A549 (cell line): ENCODE data around the gene MGAT3. TPM values are rescaled to one million over a fixed set of nuclear protein-coding genes. Genes with fewer than 3 reads are reported as not detected.
A peak's percentile ranks its signal among the peaks of the same experiment; 100 is the strongest.

Experiments used
- ATAC-seq, 2 experiments: fragments of 200-7000 bp in 1 of 2; fragments of >200 bp in 1 of 2; cut with Nextera tagmentation in 1 of 2; cut with Tn5 transposase in 1 of 2; 3 replicates each; pipeline versions ENCODE4 v1.8.0 to v1.9.1; 2018 to 2020; ENCODE audit warnings: mild to moderate bottlenecking in 1 of 2, moderate library complexity in 1 of 2
- CTCF ChIA-PET: fragments of 300-600 bp; sonication (Branson Sonifier 250); formaldehyde crosslinking; extraction: SDS; loops from one replicate; lab custom pipeline; 2021; ENCODE audit warnings: antibody characterized with exemption, inconsistent platforms; lab: Yijun Ruan, JAX
- POLR2A ChIA-PET: fragments of 350-600 bp; formaldehyde crosslinking; extraction: SDS; loops from one replicate; lab custom pipeline; 2021; ENCODE audit warnings: antibody characterized with exemption, inconsistent platforms; lab: Yijun Ruan, JAX
- DNase-seq, 2 experiments: peaks; one replicate each; pipeline versions ENCODE4 v3.0.0 to v3.0.0-alpha.2; 2011 to 2016; ENCODE audit warnings: low read depth in 1 of 2, low spot score in 1 of 2
- FAIRE-seq: peaks from 2 replicates; lab custom pipeline; 2011; peaks lifted over from hg19 to GRCh38; lab: Jason Lieb, UNC
- H3K27ac ChIP-seq, 2 experiments: fragments of >200 bp; sonication (Bioruptor Twin); formaldehyde crosslinking; 3 replicates each; pipeline ENCODE4 v1.5.1; 2016 to 2017
- H3K4me1 ChIP-seq: fragments of >200 bp; sonication (Bioruptor Twin); formaldehyde crosslinking; 3 replicates; pipeline ENCODE4 v1.6.1; 2016
- H3K4me2 ChIP-seq: fragments of >200 bp; sonication (Bioruptor Twin); formaldehyde crosslinking; 3 replicates; pipeline ENCODE4 v1.6.1; 2016
- H3K4me3 ChIP-seq: fragments of >200 bp; sonication (Bioruptor Twin); formaldehyde crosslinking; 3 replicates; pipeline ENCODE4 v1.5.1; 2016
- H3K9me3 ChIP-seq: fragments of >200 bp; sonication (Bioruptor Twin); formaldehyde crosslinking; 3 replicates; pipeline ENCODE4 v1.6.1; 2016
- BHLHE40 ChIP-seq: IDR thresholded peaks from 2 replicates; pipeline ENCODE4 v1.6.1; 2012; ENCODE audit warnings: low read depth, low read length, inconsistent platforms
- CBX2 ChIP-seq: fragments of 200-600 bp; sonication (generic); IDR thresholded peaks from 2 replicates; pipeline ENCODE4 v1.6.1; 2016; ENCODE audit warnings: low read depth, mild to moderate bottlenecking, borderline replicate concordance
- CBX8 ChIP-seq: fragments of 200-600 bp; sonication (generic); IDR thresholded peaks from 2 replicates; pipeline ENCODE4 v1.6.1; 2016
- CHD2 ChIP-seq: fragments of 150-350 bp; IDR thresholded peaks from 2 replicates; pipeline ENCODE4 v1.6.1; 2014; ENCODE audit warnings: low read length; ENCODE audit not compliant: partially characterized antibody
- EHF ChIP-seq: fragments of 250-450 bp; sonication (Bioruptor Pico); IDR thresholded peaks from 2 replicates; pipeline ENCODE4 v1.5.0; 2020; ENCODE audit warnings: mild to moderate bottlenecking
- EHMT2 ChIP-seq: fragments of 200-600 bp; sonication (generic); IDR thresholded peaks from 2 replicates; pipeline ENCODE4 v1.6.1; 2016; ENCODE audit warnings: antibody characterized with exemption, low read depth, mild to moderate bottlenecking, moderate library complexity
- ESRRA ChIP-seq: fragments of 150-350 bp; IDR thresholded peaks from 2 replicates; pipeline ENCODE4 v1.6.1; 2014; ENCODE audit warnings: mild to moderate bottlenecking, low read length, borderline replicate concordance
- FOSB ChIP-seq: fragments of 250-450 bp; sonication (Bioruptor Pico); IDR thresholded peaks from 2 replicates; pipeline ENCODE4 v1.5.0; 2020; ENCODE audit warnings: mild to moderate bottlenecking, moderate library complexity
- GATA3 ChIP-seq: IDR thresholded peaks from 2 replicates; pipeline ENCODE4 v1.6.1; 2012; ENCODE audit warnings: borderline replicate concordance
- HDAC2 ChIP-seq: fragments of 200-600 bp; sonication (generic); IDR thresholded peaks from 2 replicates; pipeline ENCODE4 v1.6.1; 2016
- JUN ChIP-seq, 2 experiments: fragments of >200 bp; sonication (Bioruptor Twin); formaldehyde crosslinking; IDR thresholded peaks; 2 replicates in 1 of 2; 3 replicates in 1 of 2; pipeline ENCODE4 v1.6.1; 2016 to 2017
- KDM1A ChIP-seq: fragments of 200-600 bp; sonication (generic); IDR thresholded peaks from 2 replicates; pipeline ENCODE4 v1.6.1; 2016; ENCODE audit warnings: low read depth, mild to moderate bottlenecking
- MAZ ChIP-seq: fragments of 150-350 bp; IDR thresholded peaks from 2 replicates; pipeline ENCODE4 v1.6.1; 2014; ENCODE audit warnings: antibody characterized with exemption, low read depth, low read length, borderline replicate concordance
- NR3C1 ChIP-seq: fragments of >200 bp; sonication (Bioruptor Twin); formaldehyde crosslinking; IDR thresholded peaks from 3 replicates; pipeline ENCODE4 v1.6.1; 2017
- PHF8 ChIP-seq: fragments of 200-600 bp; sonication (generic); IDR thresholded peaks from 2 replicates; pipeline ENCODE4 v1.6.1; 2016; ENCODE audit warnings: low read depth, mild to moderate bottlenecking, antibody characterized with exemption, moderate library complexity, borderline replicate concordance
- POLR2AphosphoS2 ChIP-seq: conservative IDR thresholded peaks from 2 replicates; pipeline ENCODE4 v1.6.1; 2012; ENCODE audit warnings: low read length, improper control_type of control experiment, inconsistent platforms
- RFX5 ChIP-seq: fragments of 450-650 bp; IDR thresholded peaks from 2 replicates; pipeline ENCODE4 v1.7.1; 2014; ENCODE audit warnings: antibody characterized with exemption, mild to moderate bottlenecking, moderate library complexity
- SREBF2 ChIP-seq: fragments of 450-650 bp; IDR thresholded peaks from 2 replicates; pipeline ENCODE4 v1.6.1; 2014; ENCODE audit warnings: mild to moderate bottlenecking, moderate library complexity
- TFCP2L1 ChIP-seq: fragments of 250-450 bp; sonication (Bioruptor Pico); IDR thresholded peaks from 2 replicates; pipeline ENCODE4 v1.5.0; 2021; ENCODE audit warnings: mild to moderate bottlenecking
- ZC3H11A ChIP-seq: fragments of 450-650 bp; IDR thresholded peaks from 2 replicates; pipeline ENCODE4 v1.6.1; 2014; ENCODE audit warnings: antibody characterized with exemption, mild to moderate bottlenecking
- ZNF302 ChIP-seq: fragments of 250-450 bp; sonication (Bioruptor Pico); IDR thresholded peaks from 2 replicates; pipeline ENCODE4 v1.9.0; 2021; ENCODE audit warnings: inconsistent platforms, mild to moderate bottlenecking, moderate library complexity
- WGBS: methylation state at CpG from one replicate; pipeline ENCODE4 v1.1.6; 2017; ENCODE audit errors: missing lambda C conversion rate; 5-methylcytosine and 5-hydroxymethylcytosine counted together
- polyA plus RNA-seq, 4 experiments: library from polyadenylated mRNA; depleted of rRNA in 3 of 4; stranded (reverse); fragments of >200 nt; fragmentation: RNase III in 1 of 4; extraction: RNeasy Plus Mini Kit Qiagen cat#74134 plus additional on column Dnase treatment in 1 of 4; gene quantifications; 2 replicates in 3 of 4; 3 replicates in 1 of 4; pipeline ENCODE4 v1.2.3, GENCODE V29; 2011 to 2017
- TF ChIP-seq, protein P1 (sequence below): fragments of 200-600 bp; sonication (generic); IDR thresholded peaks from 2 replicates; pipeline ENCODE4 v1.6.1; 2016; ENCODE audit warnings: antibody characterized with exemption, mild to moderate bottlenecking, moderate library complexity
- TF ChIP-seq, protein P2 (sequence below): IDR thresholded peaks from 2 replicates; pipeline ENCODE4 v1.6.1; 2012
- TF ChIP-seq, protein P3 (sequence below): fragments of >200 bp; sonication (Bioruptor Twin); formaldehyde crosslinking; IDR thresholded peaks from 3 replicates; pipeline ENCODE4 v1.5.1; 2016

MGAT3 gene
- polyA plus RNA-seq, 2 of the 4 experiments (the other 2 are of a cell fraction): 0.62 to 0.84 TPM

DNA sequence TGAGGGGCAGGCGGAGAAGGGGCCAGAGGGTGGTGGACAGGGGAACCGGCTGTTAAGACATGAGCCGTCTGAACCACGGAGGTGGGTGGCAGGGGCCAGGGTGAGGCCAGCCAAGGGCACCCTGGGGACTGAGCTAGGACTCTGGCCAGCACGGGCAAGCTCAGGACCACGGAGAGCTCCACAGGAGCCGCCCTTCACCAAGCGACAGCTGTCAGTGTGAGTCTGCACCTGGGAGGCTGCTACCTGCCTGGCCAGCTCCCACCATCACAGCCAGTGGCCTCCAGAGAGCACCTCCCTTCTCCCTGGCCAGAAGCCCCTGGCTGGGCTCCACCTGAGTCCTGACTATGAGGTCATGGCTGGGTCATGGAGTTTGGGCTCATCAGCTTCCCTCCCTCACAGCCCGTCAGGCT lies 21.6 kb downstream of the MGAT3 start:
- 67% methylated on average over 4 of the region's 9 CpGs for WGBS
- ATAC-seq (peak in 1 of 2 experiments; percentile 56; a peak in 4 of 6 replicates), DNase-seq (no peak), FAIRE-seq (no peak)
- Histone ChIP-seq H3K4me3 (no peak overlapping the region), H3K4me2 (no peak overlapping the region), H3K27ac (no peak overlapping the region), H3K4me1 (peaks cover 7% of the 10 kb centered on the region; the same call in 1 of the 3 replicates), H3K9me3 (no peaks in the 10 kb centered on the region)
- CTCF ChIA-PET: interaction anchor here (1.2 to 2.3 kb wide), 6 partner anchors 14 to 343 kb away, joined by 3 to 8 read pairs (median 4); no protein-coding TSS in a partner anchor
- TF ChIP-seq, protein P1, sequence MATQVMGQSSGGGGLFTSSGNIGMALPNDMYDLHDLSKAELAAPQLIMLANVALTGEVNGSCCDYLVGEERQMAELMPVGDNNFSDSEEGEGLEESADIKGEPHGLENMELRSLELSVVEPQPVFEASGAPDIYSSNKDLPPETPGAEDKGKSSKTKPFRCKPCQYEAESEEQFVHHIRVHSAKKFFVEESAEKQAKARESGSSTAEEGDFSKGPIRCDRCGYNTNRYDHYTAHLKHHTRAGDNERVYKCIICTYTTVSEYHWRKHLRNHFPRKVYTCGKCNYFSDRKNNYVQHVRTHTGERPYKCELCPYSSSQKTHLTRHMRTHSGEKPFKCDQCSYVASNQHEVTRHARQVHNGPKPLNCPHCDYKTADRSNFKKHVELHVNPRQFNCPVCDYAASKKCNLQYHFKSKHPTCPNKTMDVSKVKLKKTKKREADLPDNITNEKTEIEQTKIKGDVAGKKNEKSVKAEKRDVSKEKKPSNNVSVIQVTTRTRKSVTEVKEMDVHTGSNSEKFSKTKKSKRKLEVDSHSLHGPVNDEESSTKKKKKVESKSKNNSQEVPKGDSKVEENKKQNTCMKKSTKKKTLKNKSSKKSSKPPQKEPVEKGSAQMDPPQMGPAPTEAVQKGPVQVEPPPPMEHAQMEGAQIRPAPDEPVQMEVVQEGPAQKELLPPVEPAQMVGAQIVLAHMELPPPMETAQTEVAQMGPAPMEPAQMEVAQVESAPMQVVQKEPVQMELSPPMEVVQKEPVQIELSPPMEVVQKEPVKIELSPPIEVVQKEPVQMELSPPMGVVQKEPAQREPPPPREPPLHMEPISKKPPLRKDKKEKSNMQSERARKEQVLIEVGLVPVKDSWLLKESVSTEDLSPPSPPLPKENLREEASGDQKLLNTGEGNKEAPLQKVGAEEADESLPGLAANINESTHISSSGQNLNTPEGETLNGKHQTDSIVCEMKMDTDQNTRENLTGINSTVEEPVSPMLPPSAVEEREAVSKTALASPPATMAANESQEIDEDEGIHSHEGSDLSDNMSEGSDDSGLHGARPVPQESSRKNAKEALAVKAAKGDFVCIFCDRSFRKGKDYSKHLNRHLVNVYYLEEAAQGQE: peak; percentile 86
- TF ChIP-seq POLR2AphosphoS2: no peak
- POLR2A ChIA-PET: no interaction called here

DNA sequence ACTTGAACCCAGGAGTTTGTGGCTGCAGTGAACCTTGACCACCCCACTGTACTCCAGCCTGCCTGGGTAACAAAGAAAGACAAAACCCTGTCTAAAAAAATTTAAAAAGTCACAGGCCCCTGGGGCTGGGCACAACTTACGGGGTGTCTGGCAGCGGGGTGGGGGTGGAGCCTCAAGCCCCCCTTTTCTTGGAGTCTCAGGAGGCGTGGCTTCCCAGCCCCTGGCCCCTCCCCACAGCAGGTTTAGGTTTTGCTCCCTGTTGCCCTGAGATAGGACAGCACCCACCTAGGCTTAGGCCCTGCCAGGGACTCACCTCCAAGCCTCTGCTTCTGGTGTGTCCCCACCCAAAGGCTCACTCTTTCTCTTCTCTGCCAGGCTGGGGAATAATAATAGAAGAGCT lies 22.4 kb downstream of the MGAT3 start:
- H3K27ac ChIP-seq: no peak overlapping the region
- FAIRE-seq (no peak), DNase-seq (no peak), ATAC-seq (no peak)
- no peak overlapping the region for H3K4me3 ChIP-seq
- no peaks in the 10 kb centered on the region for H3K9me3 ChIP-seq
- peaks cover 4% of the 10 kb centered on the region; the same call in 1 of the 3 replicates for H3K4me1 ChIP-seq
- H3K4me2 ChIP-seq: no peak overlapping the region
- WGBS: 14% methylated on average over 1 of the region's 3 CpGs
- CTCF ChIA-PET: interaction anchor here (1.2 to 6.4 kb wide), 4 partner anchors 14 to 343 kb away, joined by 4 to 43 read pairs (median 6); no protein-coding TSS in a partner anchor
- no peak for TF ChIP-seq CHD2
- no peak for TF ChIP-seq HDAC2
- TF ChIP-seq RFX5: no peak
- no peak for TF ChIP-seq BHLHE40
- TF ChIP-seq EHMT2: no peak
- TF ChIP-seq, protein P2, sequence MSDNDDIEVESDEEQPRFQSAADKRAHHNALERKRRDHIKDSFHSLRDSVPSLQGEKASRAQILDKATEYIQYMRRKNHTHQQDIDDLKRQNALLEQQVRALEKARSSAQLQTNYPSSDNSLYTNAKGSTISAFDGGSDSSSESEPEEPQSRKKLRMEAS: no peak
- TF ChIP-seq, protein P3, sequence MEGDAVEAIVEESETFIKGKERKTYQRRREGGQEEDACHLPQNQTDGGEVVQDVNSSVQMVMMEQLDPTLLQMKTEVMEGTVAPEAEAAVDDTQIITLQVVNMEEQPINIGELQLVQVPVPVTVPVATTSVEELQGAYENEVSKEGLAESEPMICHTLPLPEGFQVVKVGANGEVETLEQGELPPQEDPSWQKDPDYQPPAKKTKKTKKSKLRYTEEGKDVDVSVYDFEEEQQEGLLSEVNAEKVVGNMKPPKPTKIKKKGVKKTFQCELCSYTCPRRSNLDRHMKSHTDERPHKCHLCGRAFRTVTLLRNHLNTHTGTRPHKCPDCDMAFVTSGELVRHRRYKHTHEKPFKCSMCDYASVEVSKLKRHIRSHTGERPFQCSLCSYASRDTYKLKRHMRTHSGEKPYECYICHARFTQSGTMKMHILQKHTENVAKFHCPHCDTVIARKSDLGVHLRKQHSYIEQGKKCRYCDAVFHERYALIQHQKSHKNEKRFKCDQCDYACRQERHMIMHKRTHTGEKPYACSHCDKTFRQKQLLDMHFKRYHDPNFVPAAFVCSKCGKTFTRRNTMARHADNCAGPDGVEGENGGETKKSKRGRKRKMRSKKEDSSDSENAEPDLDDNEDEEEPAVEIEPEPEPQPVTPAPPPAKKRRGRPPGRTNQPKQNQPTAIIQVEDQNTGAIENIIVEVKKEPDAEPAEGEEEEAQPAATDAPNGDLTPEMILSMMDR: no peak
- no peak for TF ChIP-seq GATA3
- no peak for TF ChIP-seq KDM1A
- POLR2A ChIA-PET: no interaction called here

DNA sequence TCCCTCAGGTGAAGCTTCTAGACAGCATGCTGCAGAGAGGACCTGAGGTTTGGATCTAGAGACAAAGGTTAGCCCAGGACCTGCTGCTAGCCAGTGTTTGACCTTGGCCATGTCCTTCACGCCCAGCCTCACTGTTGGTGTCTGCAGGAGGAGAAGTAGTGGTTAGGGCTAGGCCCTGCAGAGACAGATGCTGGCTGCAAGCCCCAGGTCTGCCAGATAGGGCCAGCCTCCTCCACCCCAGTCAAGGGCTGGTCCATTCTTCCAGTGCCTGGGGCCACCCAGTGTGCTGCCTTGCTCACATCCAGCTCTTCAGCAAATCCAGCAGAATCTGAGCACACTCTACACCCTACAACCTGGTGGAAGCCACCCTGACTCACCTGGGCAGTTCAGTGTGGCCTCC lies 23.7 kb downstream of the MGAT3 start:
- no peak overlapping the region for H3K4me3 ChIP-seq
- CTCF ChIA-PET: interaction anchor here (2.3 to 6.4 kb wide), 2 partner anchors 13 to 16 kb away, joined by 8 to 43 read pairs; no protein-coding TSS in a partner anchor
- ATAC-seq (no peak), FAIRE-seq (no peak), DNase-seq (no peak)
- H3K27ac ChIP-seq: no peak overlapping the region
- H3K9me3 ChIP-seq: no peaks in the 10 kb centered on the region
- 57% methylated on average over 1 of the region's 1 CpG for WGBS
- H3K4me2 ChIP-seq: no peak overlapping the region
- H3K4me1 ChIP-seq: no peaks in the 10 kb centered on the region
- POLR2A ChIA-PET: no interaction called here
- TF ChIP-seq HDAC2 (no peak), MAZ (no peak), CBX8 (no peak)

DNA sequence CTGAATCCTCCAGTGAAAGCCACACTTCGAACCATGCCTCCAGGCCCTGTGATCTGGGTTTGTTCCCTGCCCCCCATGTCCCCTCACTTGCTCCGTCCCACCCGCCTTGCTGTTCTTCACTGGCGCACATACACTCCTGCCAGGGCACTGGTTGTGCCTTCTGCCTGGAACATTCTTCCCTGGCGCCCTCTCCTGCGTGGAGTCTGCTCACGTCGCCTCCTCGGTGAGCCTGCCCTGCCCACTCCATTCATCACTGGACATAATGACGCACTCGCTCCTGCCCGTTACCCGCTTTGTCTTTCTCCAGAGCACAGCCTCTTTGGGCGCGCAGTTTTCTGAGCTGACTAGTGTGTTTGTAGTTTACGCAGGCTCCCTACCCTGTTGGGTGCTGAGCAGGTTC lies 24.2 kb downstream of the MGAT3 start:
- H3K4me2 ChIP-seq: no peak overlapping the region
- no peak for DNase-seq
- H3K9me3 ChIP-seq: no peaks in the 10 kb centered on the region
- H3K4me3 ChIP-seq: no peak overlapping the region
- H3K4me1 ChIP-seq: no peaks in the 10 kb centered on the region
- ChIA-PET CTCF (interaction anchor here (1.1 to 6.4 kb wide), 2 partner anchors 12 to 131 kb away, joined by 3 to 43 read pairs; no protein-coding TSS in a partner anchor), POLR2A (no interaction called here)
- H3K27ac ChIP-seq: no peak overlapping the region
- FAIRE-seq: no peak
- ATAC-seq: no peak
- 84% methylated on average over 15 of the region's 16 CpGs for WGBS
- TF ChIP-seq SREBF2 (no peak), FOSB (CRISPR knock-in tag) (no peak), CBX2 (no peak), POLR2AphosphoS2 (no peak), JUN (IDR thresholded peaks at IDR 0.05) (no peak), ZNF302 (no peak), ZC3H11A (no peak), PHF8 (no peak), NR3C1 (no peak), RFX5 (no peak), ESRRA (no peak), TFCP2L1 (CRISPR knock-in tag) (no peak), EHMT2 (no peak), EHF (no peak)
- TF ChIP-seq, protein P3: no peak
